ENCODE measurements around the gene KLK3.

GRCh38 chr19:50820086-50820485 is 34.6 kb upstream of the KLK3 start:
- TF ChIP-seq CTCF (conservative IDR thresholded peaks at IDR 0.05; ENCODE audit: low read depth in 2 of 2) (no peak), EZH2 (IDR thresholded peaks at IDR 0.05; ENCODE audit: low read depth, unreplicated experiment) (peak; percentile 37), POLR2AphosphoS5 (IDR thresholded peaks at IDR 0.05; ENCODE audit: low read depth) (no peak), CREB1 (CRISPR knock-in tag; IDR thresholded peaks at IDR 0.05; ENCODE audit: low read depth) (no peak), EZH2phosphoT487 (IDR thresholded peaks at IDR 0.05; ENCODE audit: unreplicated experiment) (no peak), JUNB (IDR thresholded peaks at IDR 0.05; ENCODE audit: unreplicated experiment) (no peak), ZNF114 (CRISPR knock-in tag; IDR thresholded peaks at IDR 0.05) (no peak), ZNF331 (CRISPR knock-in tag; IDR thresholded peaks at IDR 0.05; ENCODE audit: low read depth) (no peak), NANOG (IDR thresholded peaks at IDR 0.05; ENCODE audit: borderline replicate concordance) (no peak)
- TF ChIP-seq, protein P1, sequence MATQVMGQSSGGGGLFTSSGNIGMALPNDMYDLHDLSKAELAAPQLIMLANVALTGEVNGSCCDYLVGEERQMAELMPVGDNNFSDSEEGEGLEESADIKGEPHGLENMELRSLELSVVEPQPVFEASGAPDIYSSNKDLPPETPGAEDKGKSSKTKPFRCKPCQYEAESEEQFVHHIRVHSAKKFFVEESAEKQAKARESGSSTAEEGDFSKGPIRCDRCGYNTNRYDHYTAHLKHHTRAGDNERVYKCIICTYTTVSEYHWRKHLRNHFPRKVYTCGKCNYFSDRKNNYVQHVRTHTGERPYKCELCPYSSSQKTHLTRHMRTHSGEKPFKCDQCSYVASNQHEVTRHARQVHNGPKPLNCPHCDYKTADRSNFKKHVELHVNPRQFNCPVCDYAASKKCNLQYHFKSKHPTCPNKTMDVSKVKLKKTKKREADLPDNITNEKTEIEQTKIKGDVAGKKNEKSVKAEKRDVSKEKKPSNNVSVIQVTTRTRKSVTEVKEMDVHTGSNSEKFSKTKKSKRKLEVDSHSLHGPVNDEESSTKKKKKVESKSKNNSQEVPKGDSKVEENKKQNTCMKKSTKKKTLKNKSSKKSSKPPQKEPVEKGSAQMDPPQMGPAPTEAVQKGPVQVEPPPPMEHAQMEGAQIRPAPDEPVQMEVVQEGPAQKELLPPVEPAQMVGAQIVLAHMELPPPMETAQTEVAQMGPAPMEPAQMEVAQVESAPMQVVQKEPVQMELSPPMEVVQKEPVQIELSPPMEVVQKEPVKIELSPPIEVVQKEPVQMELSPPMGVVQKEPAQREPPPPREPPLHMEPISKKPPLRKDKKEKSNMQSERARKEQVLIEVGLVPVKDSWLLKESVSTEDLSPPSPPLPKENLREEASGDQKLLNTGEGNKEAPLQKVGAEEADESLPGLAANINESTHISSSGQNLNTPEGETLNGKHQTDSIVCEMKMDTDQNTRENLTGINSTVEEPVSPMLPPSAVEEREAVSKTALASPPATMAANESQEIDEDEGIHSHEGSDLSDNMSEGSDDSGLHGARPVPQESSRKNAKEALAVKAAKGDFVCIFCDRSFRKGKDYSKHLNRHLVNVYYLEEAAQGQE (IDR thresholded peaks at IDR 0.05; ENCODE audit: unreplicated experiment): no peak

Data from GM23338 (cell line).